Uterus (tissue), 4 donors: ENCODE data around the gene PIK3CD. TPM values are rescaled to one million over a fixed set of nuclear protein-coding genes. Genes with fewer than 3 reads are reported as not detected.

ENCODE experiments used
- DNase-seq, 2 donors: peaks; one replicate each; pipeline ENCODE4 v3.0.0-alpha.2; 2019 to 2020
- H3K27ac ChIP-seq, 2 donors: fragments of 200-600 bp; sonication (generic); 1 replicate in 1 of 2; 2 replicates in 1 of 2; pipeline ENCODE4 v1.5.1; 2016 to 2018
- H3K27me3 ChIP-seq, 2 donors: fragments of 200-600 bp; sonication (generic); one replicate each; pipeline ENCODE4 v1.5.1; 2018 to 2019; ENCODE audit warnings: control low read depth in 1 of 2
- H3K36me3 ChIP-seq, 2 donors: fragments of 200-600 bp; sonication (generic); one replicate each; pipeline ENCODE4 v1.5.1; 2019; ENCODE audit warnings: control low read depth in 1 of 2
- H3K4me1 ChIP-seq, 2 donors: fragments of 200-600 bp; sonication (generic); one replicate each; pipeline ENCODE4 v1.5.1; 2018 to 2019; ENCODE audit warnings: control low read depth in 1 of 2
- H3K4me3 ChIP-seq, 2 donors: fragments of 200-600 bp; sonication (generic); 1 replicate in 1 of 2; 2 replicates in 1 of 2; pipeline ENCODE4 v1.5.1; 2018 to 2019; ENCODE audit warnings: mild to moderate bottlenecking in 1 of 2
- H3K9me3 ChIP-seq, 2 donors: fragments of 200-600 bp; sonication (generic); one replicate each; pipeline ENCODE4 v1.5.1; 2019; ENCODE audit warnings: control low read depth in 1 of 2
- CTCF ChIP-seq, 4 experiments: fragments of 200-600 bp in 2 of 4; fragments of 450-650 bp in 2 of 4; sonication (generic) in 2 of 4; IDR thresholded peaks; one replicate each; pipeline ENCODE4 v1.5.1; 2016 to 2019; ENCODE audit warnings: antibody characterized with exemption in 4 of 4, mild to moderate bottlenecking in 2 of 4, moderate library complexity in 1 of 4
- POLR2A ChIP-seq, 2 donors: fragments of 450-650 bp; IDR thresholded peaks; one replicate each; pipeline ENCODE4 v1.6.1; 2016; ENCODE audit warnings: antibody characterized with exemption in 2 of 2, mild to moderate bottlenecking in 1 of 2, moderate library complexity in 1 of 2
- intact Hi-C: fragments of 100-400 bp; cut with DNase I; formaldehyde crosslinking; loops from one replicate; pipeline ENCODE4 v1.15.1; 2023; ENCODE audit warnings: low total_unique reads
- total RNA-seq, 4 donors: library from RNA; depleted of rRNA in 3 of 4; stranded (reverse); fragments of >200 nt in 3 of 4; gene quantifications; one replicate each; pipeline versions ENCODE4 v1.1.0 to v1.2.4, GENCODE V29; 2014 to 2023
- donor health status: DM: yes; HTN: yes; CAD: no.

The PIK3CD gene
- total RNA-seq, 4 donors from 2014 or later, result 4.6 to 9.7 (median 7.4) TPM

- no peaks in the 10 kb centered on the region for H3K27me3 ChIP-seq
- no peaks in the 10 kb centered on the region for H3K36me3 ChIP-seq
- H3K9me3 ChIP-seq, result no peaks in the 10 kb centered on the region
- no peak overlapping the region for H3K27ac ChIP-seq
- intact Hi-C loops, result no loop called here
- DNase-seq, result no peak
- TF ChIP-seq CTCF (IDR thresholded peaks at IDR 0.05), result no peak
- TF ChIP-seq POLR2A (IDR thresholded peaks at IDR 0.05), result no peak
- H3K4me1 ChIP-seq, result peaks cover 0 to 16% of the 10 kb centered on the region in 2 donors
- H3K4me3 ChIP-seq, result peak overlapping the region in 1 of 2 donors; percentile 16
These were observed 339 bp upstream of the PIK3CD start for GRCh38 chr1:9651220-9651564.

DNA sequence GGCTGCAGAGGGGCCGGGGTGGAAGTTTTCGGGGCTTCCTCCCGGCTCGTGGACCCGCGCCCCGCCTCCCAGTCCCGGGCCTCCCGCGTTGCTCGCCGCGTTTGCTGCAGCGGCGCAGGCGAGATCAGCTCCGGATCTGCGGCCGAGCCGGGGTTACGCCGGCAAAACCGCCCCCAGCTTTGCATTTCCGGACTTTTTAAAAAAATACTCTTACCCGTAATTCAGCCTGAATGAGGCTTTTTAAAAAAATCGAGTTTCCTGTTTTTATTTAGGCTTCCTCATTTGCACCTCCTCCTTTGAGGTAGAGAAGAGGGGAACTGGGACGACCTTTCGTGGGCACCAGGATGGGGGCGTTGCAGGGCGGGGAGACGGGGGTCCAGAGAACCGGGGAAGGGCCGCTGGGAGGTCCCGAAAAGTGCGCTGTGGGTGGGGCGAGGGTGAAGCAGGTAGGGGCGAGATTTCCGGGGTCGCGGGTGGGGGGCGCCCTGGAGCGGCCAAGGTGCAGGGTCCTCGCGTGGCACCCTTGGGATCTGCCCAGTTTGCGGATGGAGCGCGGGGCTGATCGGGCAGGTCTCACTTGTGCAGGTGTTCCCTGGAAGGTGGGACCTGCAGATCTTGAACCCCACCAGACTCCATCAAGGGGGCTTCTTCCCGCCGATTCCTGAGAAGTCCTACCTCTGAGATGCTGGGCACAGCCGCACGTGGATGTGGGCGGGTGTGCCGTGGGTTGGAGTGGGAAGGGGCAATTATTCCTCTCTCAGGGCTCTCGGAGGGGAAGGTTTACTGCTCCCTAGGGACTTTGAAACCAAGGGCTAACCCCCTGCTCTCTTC lies 1.1 kb downstream of the PIK3CD start:
- no peak overlapping the region for H3K27ac ChIP-seq
- no peak for DNase-seq
- intact Hi-C loops, result no loop called here

DNA sequence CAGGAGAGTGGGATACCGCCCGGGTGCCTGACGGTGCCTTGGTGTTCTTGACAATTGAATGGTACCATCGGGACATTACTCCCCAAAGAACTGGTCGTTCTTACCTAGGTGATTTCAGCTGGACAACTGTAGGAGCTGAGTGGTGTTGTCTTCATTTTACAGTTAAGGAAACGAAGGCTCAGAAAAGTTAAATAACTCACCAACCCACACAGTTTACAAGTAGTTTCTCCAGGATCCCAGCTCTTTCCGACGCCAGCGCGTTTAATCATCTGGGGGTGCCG lies 1.6 kb downstream of the PIK3CD start:
- no peak for TF ChIP-seq POLR2A (IDR thresholded peaks at IDR 0.05)
- TF ChIP-seq CTCF (IDR thresholded peaks at IDR 0.05), result no peak
- Histone ChIP-seq H3K4me3 (no peak overlapping the region), H3K36me3 (no peaks in the 10 kb centered on the region), H3K4me1 (peaks cover 0 to 16% of the 10 kb centered on the region in 2 donors), H3K27me3 (no peaks in the 10 kb centered on the region), H3K9me3 (no peaks in the 10 kb centered on the region), H3K27ac (no peak overlapping the region)
- intact Hi-C loops, result no loop called here
- DNase-seq, result no peak

More for the DNA sequence above, 1.1 kb downstream of the PIK3CD start:
- Histone ChIP-seq H3K4me1 (peaks cover 0 to 16% of the 10 kb centered on the region in 2 donors), H3K27me3 (no peaks in the 10 kb centered on the region), H3K4me3 (peak overlapping the region; percentile 10 to 16), H3K36me3 (no peaks in the 10 kb centered on the region), H3K9me3 (no peaks in the 10 kb centered on the region)
- TF ChIP-seq POLR2A (IDR thresholded peaks at IDR 0.05) (no peak), CTCF (IDR thresholded peaks at IDR 0.05) (no peak)

GRCh38 chr1:9653491-9654050 lies 2.0 kb downstream of the PIK3CD start:
- Histone ChIP-seq H3K9me3 (no peaks in the 10 kb centered on the region), H3K36me3 (no peaks in the 10 kb centered on the region), H3K27ac (no peak overlapping the region), H3K4me3 (no peak overlapping the region), H3K27me3 (no peaks in the 10 kb centered on the region), H3K4me1 (peaks cover 0 to 16% of the 10 kb centered on the region in 2 donors)
- intact Hi-C loops, result no loop called here
- no peak for DNase-seq
- TF ChIP-seq POLR2A (IDR thresholded peaks at IDR 0.05), result no peak

- Histone ChIP-seq H3K27ac (no peak overlapping the region), H3K9me3 (no peaks in the 10 kb centered on the region), H3K4me1 (peaks cover 0 to 16% of the 10 kb centered on the region in 2 donors), H3K36me3 (no peaks in the 10 kb centered on the region), H3K27me3 (no peaks in the 10 kb centered on the region), H3K4me3 (no peak overlapping the region)
- DNase-seq, result no peak
- intact Hi-C loops, result no loop called here
- TF ChIP-seq POLR2A (IDR thresholded peaks at IDR 0.05) (no peak), CTCF (IDR thresholded peaks at IDR 0.05) (no peak)
These were observed 2.7 kb downstream of the PIK3CD start for GRCh38 chr1:9654051-9654833.
